CD1c-positive myeloid dendritic cell (primary cell): Measurements from ENCODE around the gene TXNRD2.
A peak's percentile ranks its signal among the peaks of the same experiment; 100 is the strongest.

Experiments
- DNase-seq: peaks from one replicate; pipeline ENCODE4 v3.0.0-alpha.2; 2016; ENCODE audit errors: extremely low spot score

The TXNRD2 gene

DNA sequence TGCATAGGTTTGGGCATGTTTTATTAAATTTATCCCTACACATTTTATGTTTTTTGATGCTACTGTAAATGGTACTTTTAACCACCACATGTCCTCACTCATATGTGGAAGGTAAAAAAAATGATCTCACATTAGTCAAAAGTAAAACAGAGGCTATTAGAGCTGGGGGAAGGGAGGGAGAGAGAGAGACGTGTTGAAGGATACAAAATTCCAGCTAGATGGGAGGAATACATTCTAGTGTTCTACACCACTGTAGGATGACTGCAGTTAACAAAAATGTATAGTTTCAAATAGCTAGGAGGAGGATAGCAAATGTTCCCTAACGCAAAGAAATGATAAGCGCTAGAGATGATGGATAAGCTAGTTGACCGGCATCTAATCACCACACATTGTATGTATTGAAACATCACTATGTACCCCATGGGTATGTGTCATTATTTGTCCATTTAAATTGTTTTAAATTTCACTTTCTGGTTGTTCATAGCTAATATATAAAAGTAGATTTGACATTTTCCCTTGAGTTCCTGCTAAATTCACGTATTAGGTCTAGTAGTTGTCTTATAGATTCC lies 77.0 kb downstream of the TXNRD2 start:
- DNase-seq, result no peak

DNA sequence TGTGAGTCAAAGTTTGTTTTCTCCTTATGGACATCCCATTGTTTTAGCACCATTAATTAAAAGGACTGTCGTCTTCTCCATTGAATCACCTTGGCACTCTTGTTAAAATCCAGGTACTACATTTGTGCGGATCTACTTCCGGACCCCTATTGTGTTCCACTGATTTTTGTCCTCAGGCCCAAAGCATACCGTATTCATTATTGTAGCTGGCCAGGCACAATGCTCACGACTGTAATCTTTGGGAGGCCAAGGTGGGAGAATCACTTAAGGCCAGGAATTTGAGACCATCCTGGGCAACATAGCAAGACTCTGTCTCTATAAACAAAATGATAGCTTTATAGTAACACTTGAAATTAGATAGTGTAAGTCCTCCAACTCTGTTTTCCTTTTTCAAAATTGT lies 78.0 kb downstream of the TXNRD2 start:
- DNase-seq, result no peak

DNA sequence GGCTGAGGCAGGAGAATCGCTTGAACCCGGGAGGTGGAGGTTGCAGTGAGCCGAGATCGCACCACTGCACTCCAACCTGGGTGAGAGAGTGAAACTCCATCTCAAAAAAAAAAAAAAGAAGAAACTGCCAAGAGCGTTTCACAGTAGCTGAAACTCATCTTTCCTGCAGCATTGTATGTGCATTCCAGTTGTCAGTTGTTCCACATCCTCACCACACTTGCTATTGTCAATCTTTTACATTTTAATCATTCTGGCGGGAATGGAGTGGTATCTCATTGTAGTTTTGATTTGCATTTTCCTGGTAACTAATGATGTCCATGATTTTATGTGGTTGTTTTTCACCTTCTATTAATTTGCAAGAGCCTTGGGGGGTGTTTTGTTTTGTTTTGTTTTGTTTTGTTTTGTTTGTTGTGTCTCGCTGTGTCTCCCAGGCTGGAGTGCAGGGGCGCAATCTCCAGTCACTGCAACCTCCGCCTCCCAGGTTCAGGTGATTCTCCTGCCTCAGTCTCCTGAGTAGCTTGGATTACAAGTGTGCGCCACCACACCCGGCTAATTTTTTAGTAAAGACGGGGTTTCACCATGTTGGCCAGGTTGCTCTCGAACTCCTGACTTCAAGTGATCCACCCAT lies 78.9 kb downstream of the TXNRD2 start:
- DNase-seq, result no peak

DNA sequence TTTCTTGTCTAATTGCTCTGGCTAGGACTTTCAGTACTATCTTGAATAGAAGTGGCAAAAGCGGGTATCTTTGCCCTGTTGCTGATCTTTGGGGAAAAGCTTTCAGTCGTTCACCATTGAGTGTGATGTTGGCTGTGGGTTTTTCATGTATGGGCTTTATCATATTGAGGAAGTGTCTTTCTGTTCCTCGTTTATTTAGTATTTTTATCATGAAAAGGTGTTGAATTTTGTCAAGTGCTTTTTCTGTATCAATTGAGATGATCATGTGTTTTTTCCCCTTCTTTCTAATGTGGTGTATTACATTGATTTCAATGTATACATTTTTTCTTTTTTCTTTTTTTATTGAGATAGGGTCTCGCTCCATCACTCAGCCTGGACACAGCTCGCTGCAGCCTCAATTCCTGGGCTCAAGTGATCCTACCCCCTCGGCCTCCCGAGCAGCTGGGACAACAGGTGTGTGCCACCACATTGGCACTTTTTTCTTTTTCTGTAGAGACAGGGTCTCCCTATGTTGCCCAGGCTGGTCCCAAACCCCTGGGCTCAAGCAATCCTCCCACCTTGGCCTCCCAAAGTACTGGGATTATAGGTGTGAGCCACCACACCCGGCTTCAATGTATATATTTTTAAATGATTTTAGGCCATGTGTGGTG lies 81.6 kb downstream of the TXNRD2 start:
- no peak for DNase-seq

DNA sequence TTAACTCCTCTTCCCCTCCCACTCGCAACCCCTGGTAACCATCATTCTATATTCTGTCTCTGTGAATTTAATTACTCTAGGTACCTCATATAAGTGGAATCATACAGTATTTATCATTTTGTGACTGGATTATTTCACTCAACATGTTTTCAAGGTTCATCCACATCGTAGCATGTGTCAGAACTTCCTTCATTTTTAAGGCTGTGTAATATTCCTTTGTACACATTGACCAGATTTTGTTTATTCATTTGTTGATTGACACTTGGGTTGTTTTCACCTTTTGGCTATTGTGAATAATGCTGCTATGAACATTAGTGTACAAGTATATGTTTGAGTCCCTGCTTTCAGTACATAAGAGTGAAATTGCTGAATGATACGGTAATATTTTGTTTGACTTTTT lies 84.2 kb downstream of the TXNRD2 start:
- no peak for DNase-seq

DNA sequence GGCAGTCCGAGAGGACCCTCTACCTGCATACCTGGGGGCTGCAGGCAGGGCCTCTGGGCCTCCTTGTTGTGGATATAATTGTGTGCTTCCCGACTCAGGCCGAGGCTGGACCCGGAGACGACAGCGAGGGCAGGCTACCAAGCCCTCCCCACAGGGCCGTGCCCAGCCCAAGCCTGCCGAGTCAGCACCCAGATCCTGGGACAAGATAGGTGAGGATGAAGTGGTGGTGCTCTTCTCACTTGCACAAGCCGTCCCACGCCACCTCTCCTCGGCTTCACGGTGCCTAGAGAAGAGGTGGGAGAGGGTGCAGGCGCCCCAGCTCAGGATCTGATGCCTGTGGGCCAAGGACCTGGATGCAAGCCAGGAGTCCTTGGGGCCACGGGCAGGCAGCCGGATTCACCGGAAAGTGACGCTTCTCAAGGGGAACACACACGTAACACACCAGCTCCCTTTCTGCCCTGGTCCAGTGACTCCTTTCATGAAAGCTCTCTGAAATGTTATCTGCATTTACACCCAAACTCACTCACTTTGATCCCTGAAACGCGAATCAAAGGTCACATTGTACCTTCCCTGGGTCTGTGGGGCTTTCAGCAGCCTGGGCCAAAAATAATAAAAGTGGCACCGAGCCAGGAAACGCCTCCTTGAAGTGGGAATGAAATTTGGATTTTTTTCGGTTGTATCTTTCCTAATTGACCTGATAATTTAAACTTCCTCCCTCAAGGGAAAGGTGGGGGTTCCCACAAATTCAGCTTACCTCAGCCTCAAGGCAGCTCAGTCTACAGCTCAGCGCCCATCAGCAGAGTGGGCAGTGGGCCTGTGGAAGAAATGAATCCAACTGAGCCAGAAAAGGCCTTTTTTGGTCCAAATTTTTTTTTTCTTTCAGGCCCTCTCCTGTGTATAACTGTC lies 85.9 kb downstream of the TXNRD2 start:
- DNase-seq, result peak; percentile 68

DNA sequence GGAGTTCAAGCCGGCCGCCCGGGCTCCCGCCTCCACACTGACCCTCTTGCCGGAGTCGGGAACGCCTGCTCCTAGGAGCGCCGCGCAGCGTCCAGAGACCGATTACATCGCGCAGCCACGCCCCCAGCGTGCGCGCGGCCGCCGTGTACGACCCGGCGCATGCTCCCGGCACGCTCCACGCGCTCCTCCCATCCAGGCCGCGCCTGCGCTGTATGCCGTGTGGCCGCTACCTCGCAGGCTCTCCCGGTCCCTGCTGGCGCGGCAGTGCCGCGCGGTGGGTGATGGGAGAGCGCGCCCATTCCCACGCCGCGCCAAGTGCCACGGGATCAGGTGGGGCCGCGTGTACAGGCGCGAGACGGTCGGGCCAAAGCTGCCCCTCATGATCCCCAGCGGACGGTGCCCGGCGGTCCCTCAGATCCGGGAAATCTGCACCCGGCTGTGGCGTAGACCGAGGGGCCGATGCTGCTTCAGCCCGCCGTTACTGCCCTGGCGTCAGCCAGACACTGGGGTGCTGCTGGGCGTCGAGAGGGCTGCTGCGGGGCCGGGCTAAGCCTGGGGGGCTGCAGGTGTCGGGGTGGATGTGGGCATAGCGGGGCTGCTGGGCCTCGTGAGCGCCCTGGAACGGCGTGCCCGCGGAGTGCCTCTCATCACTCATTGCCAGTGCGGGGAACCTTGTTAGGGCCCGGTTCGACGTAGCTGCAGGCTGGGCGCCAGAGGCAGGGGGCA lies 86.7 kb downstream of the TXNRD2 start, which contains the start of the genes GNB1L and RTL10:
TSS of gene GNB1L (minus strand) at position 97 of the 726 bp plus-strand sequence. CDS start 33,519 bp downstream, outside the sequence.
TSS of gene RTL10 (minus strand) at position 97 of the 726 bp plus-strand sequence. CDS start 2,613 bp downstream, outside the sequence.
- DNase-seq, result peak; percentile 99

DNA sequence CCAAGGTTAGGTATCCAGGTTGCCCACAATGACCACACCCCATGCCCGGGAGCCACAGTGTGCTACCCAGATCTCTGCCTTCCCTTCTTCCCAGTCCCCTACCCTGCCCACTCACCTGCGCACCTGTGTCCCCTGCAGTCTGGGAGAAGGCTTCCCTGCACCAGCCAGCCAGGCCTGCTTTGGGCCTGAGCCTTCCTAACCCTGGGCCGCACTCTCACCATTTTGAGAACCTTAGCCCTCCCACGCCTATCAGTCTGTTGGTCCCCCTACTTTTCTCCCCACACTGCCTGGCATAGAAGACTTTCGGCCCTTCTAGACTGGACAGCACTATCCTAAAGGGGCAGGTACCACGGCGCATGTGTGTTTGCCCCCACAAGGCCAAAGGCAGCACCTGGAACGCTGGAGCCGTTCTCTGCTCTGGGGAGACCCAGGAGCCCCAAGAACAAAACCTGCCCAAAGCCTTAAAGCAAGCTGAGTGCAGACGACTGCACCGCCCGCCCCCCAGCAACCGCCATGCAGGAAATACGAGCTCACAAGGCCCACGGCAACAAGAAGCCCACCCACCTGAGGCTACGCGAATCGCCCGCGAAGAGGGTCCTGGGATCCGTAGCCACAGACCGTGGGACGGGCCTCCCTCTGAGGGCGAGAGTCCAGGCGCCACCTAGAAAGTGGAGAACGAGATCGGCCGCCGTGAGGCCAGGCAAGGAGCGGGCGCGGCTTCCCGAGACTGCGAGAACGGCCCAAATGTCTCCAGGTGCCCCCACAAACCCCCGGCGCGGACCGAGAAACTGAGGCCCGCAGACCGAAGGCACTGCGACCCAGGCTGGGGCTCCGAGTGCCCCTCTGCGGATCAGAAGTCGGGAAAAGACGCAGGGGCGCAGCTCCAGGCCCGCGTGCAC lies 87.5 kb downstream of the TXNRD2 start:
- DNase-seq, result peak; percentile 17

DNA sequence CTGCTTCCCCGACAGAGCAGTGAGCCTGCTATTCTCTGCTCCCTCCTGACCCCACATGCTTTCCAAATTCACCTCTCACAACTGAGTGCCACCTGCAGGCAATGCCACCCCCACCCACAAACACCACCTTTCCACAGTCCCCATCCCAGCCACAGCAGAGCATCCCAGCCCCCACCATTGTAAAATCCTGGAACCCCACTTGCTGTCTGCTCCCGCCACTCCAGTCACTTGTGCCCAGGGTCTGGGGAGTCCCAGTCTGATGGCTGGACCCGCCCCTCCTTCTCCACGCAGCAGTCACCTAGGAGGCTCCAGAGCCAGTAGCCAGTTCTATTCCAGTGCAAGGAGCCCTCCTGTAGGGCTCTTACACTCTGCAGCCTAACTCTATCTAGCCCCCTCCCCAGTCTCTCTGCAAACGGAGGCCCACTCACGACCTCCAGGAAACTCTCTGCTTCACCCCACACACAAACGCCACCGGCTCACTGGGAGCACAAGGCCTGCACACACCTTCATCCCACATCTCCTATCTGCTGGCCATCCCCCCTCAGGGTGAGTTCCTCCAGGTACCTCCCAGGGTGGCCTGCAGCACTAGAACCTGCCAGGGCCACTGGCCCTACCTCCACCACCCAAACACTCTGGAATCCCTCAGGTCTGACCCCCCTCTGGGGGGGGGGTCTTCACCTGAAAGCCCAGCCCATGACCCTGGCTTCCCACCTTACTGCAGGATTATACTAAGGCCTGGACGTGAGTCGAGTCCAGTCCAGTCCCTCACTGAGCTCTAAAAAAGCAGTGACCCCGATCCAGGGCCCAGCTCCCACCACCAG lies 88.3 kb downstream of the TXNRD2 start:
- DNase-seq, result no peak

DNA sequence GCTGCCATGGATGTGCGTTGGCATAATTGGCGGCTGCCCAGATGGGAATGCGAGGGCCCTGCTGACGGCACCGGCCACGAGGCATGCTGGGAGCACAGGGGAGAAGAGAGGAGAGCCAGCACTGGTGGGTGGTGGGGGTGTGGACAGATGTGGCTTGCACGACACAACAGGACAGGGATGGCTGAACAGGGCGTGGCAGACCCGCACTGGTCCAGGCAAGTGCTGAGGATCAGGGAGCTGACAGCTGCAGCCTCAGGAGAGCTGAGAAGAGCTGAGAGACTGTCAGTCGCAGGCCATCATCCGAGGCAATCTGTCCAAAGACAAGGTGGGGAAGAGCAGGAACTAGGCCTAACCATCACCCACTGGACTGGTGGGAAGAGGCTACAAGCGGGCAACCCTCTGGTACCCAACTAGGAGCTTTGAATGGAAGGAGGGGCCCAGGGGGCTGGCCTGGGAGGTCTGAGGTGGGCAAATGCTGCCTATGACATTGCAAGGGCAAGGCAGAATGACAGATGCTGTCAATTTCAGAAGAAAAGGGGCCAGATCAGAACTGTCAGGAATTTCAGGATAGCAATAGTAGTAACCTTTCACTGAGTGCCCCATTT lies 89.3 kb downstream of the TXNRD2 start:
- DNase-seq, result no peak

DNA sequence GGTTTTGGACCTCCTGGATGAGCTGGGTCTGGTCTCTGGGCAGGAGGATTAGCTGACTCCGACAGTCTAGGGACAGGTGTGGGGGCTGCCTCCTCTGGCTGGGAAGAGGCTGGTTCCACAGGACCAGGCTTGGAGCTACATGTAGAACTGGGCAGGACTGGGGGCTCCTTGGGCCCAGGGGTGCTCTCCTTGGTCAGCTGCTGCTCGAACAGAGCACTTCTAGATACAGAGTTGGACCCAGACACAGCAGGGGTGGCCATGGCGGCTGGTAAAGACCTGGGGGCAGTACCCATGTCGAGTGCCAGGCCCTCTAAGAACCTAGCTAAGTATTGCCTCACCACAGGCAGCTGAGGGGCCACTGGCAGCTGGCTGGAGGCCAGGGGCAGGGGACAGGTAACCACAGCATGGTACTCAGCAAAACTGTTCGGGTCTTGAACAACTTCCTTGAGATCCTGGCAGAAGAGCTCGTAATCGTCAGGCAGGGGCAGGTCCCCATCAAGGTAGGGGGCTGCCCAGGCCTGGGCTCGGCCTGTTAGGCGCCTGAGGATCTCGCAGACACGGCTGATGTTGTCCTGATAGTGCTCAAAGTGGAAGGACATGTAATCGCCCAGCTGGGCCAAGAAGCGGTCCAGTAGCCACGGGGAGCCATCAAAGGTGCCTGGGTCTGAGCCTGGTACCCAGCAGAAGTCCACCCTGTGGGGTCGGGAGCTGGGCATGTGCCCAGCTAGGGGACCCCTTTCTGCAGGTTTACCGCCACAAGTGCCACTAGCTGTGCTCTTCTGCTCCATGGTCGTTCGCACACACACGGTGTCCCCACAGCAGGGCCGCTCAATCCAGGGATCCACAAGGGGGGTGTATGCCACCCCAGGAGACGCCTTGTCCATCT lies 90.1 kb downstream of the TXNRD2 start:
- DNase-seq, result no peak

DNA sequence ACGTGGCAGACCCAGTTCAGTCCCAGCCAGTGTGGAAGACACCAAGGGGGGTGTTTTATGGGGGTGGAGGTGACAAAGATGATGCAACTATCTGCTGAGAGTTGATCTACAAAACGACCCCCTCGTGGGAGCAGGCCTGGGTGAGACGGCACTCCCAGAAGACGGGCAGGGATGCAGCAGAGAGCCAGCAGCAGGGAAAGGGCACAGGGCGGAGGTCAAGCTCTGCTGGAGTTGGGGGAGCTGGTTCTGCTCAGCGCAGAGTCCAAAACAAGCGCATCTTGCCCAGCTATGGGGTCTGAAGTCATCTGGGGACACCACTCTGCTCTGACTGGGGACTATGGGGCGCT lies 90.9 kb downstream of the TXNRD2 start:
- no peak for DNase-seq

DNA sequence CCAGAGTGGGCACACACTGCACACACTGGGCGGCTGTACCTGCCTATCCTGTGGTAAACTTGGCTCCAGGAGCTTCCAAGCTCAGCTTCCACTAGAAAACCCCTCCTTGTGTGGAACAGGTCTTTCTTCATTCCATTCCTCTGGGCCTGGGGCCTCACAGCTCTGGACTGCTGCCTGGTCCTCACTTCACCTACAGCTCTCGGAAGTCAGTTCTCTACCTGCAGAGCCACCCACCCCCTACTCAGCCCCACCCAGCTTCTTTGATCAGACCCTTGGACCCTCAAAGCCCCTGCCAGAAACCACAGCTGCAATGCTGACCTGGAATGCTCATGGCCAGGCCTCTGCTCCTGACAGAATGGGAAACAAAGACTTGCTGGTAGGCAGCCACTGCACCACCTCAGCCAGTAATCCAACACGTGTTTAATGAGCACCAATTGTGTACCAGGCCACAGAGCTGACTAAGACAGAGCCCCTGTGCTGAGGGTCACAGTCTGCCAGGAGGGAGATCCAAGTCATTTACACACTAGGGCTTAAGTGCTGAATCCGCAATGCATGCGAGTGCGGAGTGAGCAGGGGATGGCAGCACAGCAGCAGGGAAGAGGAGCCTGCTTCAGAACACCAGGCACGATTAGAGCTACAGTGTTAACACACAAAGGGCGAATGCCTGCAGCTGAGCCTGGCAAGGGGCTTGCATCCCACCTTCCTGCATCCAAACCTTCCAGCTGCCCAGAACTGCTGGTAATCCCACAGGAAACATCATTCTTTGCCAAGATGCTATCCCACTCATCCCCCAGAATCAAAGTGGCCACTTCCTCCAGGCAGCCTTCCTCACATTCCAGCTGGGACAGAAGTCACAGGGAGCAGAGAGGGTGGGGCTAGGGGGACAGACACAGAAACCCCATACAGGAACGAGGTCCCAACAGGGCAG lies 91.5 kb downstream of the TXNRD2 start:
- DNase-seq, result no peak

DNA sequence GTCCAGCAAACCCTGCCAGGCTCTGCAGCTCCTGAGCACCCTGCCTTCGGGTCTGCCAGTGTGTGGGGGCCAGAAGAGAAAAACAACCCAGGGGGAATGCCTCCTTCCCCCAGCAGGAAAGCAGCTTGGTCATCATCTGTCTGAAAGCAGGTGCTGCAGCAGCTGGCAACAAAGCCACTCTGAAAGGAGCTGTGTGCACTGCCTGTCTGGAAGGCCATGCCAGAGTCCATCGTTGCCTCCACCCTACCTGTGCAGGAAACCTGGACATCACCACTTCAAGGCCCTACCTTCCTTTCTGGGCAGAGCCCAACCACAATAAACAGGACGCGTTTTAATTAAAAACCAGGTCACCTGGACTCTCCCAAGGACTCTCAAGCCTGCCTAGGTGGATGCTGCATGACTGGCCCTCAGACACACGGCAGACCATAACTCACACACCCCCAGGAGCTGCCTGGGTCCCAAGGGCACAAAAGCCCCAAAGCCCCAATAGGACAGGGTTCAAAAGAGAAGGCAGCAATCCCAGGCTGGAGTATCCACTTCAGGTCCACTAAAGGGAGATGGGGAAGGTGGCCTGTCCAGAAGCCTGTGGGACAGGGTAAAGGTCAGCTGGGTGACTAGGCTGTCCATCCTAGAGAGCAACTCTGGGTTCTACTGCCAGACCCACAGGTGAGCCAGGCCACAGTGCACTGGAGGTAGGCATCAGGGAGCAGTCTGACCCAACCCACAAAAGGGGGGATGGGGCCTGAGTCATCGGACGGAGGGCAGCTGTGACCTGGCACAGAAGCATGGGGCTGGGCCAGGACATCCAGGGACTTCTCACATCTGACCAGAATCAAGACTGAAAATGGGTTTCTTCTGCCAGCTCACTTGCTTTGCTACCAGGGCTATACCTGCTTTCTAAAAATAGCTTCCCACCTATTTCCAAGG lies 93.1 kb downstream of the TXNRD2 start:
- DNase-seq, result no peak

DNA sequence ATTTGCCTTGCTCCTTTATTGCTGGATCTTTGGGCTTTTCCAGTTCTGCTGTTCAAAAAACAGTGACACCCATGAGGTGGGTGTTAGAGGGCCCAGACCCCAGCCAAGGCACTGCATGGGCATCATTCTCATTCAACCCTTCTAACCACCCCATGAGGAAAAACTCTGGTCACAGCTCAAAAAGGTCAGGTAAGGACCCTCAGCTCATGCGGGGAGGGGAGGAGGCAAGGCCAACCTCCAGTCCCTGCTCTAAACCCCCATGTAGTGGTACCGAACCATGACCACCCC lies 94.3 kb downstream of the TXNRD2 start:
- no peak for DNase-seq

DNA sequence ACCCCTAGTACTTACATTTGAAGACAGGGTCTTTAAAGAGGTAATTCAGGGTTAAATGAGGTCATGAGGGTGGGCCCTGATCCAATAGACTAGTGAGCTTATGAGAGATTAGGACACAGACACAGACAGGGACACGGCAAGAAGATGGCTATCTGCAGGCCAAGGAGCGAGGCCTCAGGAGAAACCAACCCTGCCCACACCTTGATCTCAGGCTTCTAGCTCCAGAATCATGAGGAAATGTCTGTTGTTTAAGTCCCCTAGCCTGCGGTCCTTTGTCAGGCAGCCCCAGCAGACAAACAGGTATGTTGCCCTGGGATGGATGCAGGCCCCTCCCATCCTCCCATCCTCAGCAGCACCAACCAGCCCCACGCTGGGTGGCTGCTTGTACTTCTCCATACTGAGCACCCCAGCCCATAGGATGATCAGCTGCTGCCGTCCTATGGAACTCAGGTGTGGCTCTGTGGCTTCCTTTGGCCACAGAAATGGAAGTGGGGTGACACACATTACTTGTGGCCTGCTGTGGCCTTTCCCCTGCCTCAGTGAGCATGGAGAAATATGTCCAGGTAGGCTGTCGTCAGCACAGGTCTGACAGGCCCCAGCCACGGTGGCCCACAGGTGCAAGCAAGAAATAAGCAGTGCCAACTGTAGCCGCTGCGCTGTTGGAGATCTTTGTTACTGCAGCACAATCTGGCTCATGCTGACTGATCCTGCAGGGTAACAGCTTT lies 94.8 kb downstream of the TXNRD2 start:
- no peak for DNase-seq
